Keratinocyte (primary cell): ENCODE data around the gene INPP5A. TPM values are rescaled to one million over a fixed set of nuclear protein-coding genes. Genes with fewer than 3 reads are reported as not detected.
"Not testable (repeated sequence)": the region's sequence is repeated elsewhere in the genome, so short reads cannot be mapped to it uniquely, and the experiment has no call there.

Experiments used
- DNase-seq: peaks from one replicate; pipeline ENCODE4 v3.0.0-alpha.2; 2011; ENCODE audit warnings: low read depth, missing footprints, low spot score
- FAIRE-seq: peaks from 2 replicates; lab custom pipeline; 2011; peaks lifted over from hg19 to GRCh38; lab: Jason Lieb, UNC
- H2AFZ ChIP-seq: 2 replicates; pipeline ENCODE4 v1.6.0; 2012; ENCODE audit warnings: low read length, control low read depth, inconsistent platforms; ENCODE audit not compliant: control insufficient read depth
- H3K27ac ChIP-seq: 2 replicates; pipeline ENCODE4 v1.5.1; 2011; ENCODE audit warnings: low read length; ENCODE audit not compliant: control insufficient read depth, insufficient read depth
- H3K27me3 ChIP-seq: 3 replicates; pipeline ENCODE4 v1.6.0; 2011; ENCODE audit warnings: low read length; ENCODE audit not compliant: control insufficient read depth, insufficient read depth; ENCODE audit errors: extremely low read depth
- H3K36me3 ChIP-seq, 2 experiments: 2 replicates in 1 of 2; 3 replicates in 1 of 2; pipeline ENCODE4 v1.5.1; 2011; ENCODE audit warnings: low read length in 2 of 2, mild to moderate bottlenecking in 1 of 2; ENCODE audit not compliant: control insufficient read depth in 2 of 2, insufficient read depth in 2 of 2; ENCODE audit errors: extremely low read depth in 1 of 2
- H3K4me1 ChIP-seq: 3 replicates; pipeline ENCODE4 v1.5.1; 2011; ENCODE audit warnings: low read length; ENCODE audit not compliant: control insufficient read depth, insufficient read depth; ENCODE audit errors: extremely low read depth
- H3K4me2 ChIP-seq: 3 replicates; pipeline ENCODE4 v1.6.0; 2011; ENCODE audit warnings: low read depth, low read length; ENCODE audit not compliant: control insufficient read depth, insufficient read depth; ENCODE audit errors: extremely low read depth
- H3K4me3 ChIP-seq, 3 experiments: fragments of 200-600 bp in 1 of 3; sonication (generic) in 1 of 3; 2 replicates in 2 of 3; 3 replicates in 1 of 3; pipeline ENCODE4 v1.5.1; 2011 to 2016; ENCODE audit warnings: low read length in 3 of 3, mild to moderate bottlenecking in 3 of 3, control low read depth in 2 of 3, inconsistent platforms in 1 of 3, low read depth in 1 of 3, mixed read lengths in 1 of 3, mixed run types in 1 of 3, moderate library complexity in 1 of 3; ENCODE audit not compliant: control insufficient read depth in 2 of 3, insufficient read depth in 2 of 3; ENCODE audit errors: extremely low read depth in 1 of 3
- H3K79me2 ChIP-seq: 2 replicates; pipeline ENCODE4 v1.6.0; 2012; ENCODE audit warnings: low read length; ENCODE audit not compliant: control insufficient read depth, insufficient read depth
- H3K9ac ChIP-seq: 3 replicates; pipeline ENCODE4 v1.6.0; 2011; ENCODE audit warnings: low read length; ENCODE audit not compliant: control insufficient read depth, insufficient read depth; ENCODE audit errors: extremely low read depth
- H3K9me1 ChIP-seq: 3 replicates; pipeline ENCODE4 v1.6.0; 2011; ENCODE audit warnings: low read length; ENCODE audit not compliant: control insufficient read depth, insufficient read depth; ENCODE audit errors: extremely low read depth
- H3K9me3 ChIP-seq: 2 replicates; pipeline ENCODE4 v1.5.1; 2012; ENCODE audit warnings: low read depth, low read length; ENCODE audit not compliant: control insufficient read depth
- H4K20me1 ChIP-seq: 3 replicates; pipeline ENCODE4 v1.6.0; 2011; ENCODE audit warnings: low read length; ENCODE audit not compliant: control insufficient read depth, insufficient read depth; ENCODE audit errors: extremely low read depth
- CTCF ChIP-seq, 3 experiments: IDR thresholded peaks in 1 of 3; conservative IDR thresholded peaks in 1 of 3; optimal IDR thresholded peaks in 1 of 3; 2 replicates in 2 of 3; 3 replicates in 1 of 3; pipeline versions ENCODE3 to v1.5.1; 2011; ENCODE audit warnings: low read length in 3 of 3, mild to moderate bottlenecking in 3 of 3, moderate library complexity in 2 of 3, control low read depth in 1 of 3, inconsistent platforms in 1 of 3; ENCODE audit not compliant: insufficient read depth in 2 of 3; ENCODE audit errors: extremely low read depth in 1 of 3
- EZH2 ChIP-seq: IDR thresholded peaks from one replicate; pipeline ENCODE4 v1.6.1; 2012; ENCODE audit warnings: inconsistent platforms, mild to moderate bottlenecking, low read length, moderate library complexity
- dilution Hi-C: fragments of 300-500 bp; cut with MboI; formaldehyde crosslinking; loops from one replicate; pipeline ENCODE4 v1.7.0; 2020; ENCODE audit warnings: low sequenced_read_pairs; ENCODE audit not compliant: extremely low pct_ligation_motif_present
- polyA plus RNA-seq, 5 experiments: library from polyadenylated mRNA; depleted of rRNA in 3 of 5; stranded (reverse) in 3 of 5; stranded (forward) in 1 of 5; unstranded in 1 of 5; fragments of >200 nt; gene quantifications; 1 replicate in 1 of 5; 2 replicates in 3 of 5; 3 replicates in 1 of 5; pipeline versions ENCODE4 v1.2.1 to v1.2.3, GENCODE V29; 2011 to 2012; ENCODE audit warnings: missing spikeins in 2 of 5, low read depth in 1 of 5, low replicate concordance in 1 of 5

The INPP5A gene
- polyA plus RNA-seq, 1 donor (not counting 4 experiments of a cell fraction or from before 2014, with no cell fraction given), result 11.2 TPM

DNA sequence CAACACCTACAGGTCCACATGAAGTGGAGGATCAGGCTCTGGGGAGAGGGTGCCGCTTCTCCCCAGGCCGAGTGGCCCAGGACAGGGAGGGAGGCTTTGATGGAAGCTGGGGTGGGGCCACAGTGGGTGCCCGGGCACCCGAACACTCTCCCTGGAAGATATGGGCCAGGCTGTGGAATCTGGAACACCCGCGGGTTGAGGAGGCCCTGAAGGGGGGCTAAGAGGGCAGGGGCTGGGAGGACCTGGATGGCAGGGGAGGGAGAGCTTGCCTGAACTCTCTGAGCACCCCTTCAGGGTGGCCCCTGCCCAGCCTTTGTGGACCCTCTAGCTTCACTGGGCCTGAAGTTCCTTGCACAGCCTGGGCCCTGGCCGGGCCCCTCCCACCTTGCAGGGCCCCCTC lies 252.9 kb downstream of the INPP5A start:
- dilution Hi-C loops, result no loop called here
- Histone ChIP-seq H3K27me3 (peaks cover 54% of the 10 kb centered on the region), H3K4me1 (no peaks in the 10 kb centered on the region)

DNA sequence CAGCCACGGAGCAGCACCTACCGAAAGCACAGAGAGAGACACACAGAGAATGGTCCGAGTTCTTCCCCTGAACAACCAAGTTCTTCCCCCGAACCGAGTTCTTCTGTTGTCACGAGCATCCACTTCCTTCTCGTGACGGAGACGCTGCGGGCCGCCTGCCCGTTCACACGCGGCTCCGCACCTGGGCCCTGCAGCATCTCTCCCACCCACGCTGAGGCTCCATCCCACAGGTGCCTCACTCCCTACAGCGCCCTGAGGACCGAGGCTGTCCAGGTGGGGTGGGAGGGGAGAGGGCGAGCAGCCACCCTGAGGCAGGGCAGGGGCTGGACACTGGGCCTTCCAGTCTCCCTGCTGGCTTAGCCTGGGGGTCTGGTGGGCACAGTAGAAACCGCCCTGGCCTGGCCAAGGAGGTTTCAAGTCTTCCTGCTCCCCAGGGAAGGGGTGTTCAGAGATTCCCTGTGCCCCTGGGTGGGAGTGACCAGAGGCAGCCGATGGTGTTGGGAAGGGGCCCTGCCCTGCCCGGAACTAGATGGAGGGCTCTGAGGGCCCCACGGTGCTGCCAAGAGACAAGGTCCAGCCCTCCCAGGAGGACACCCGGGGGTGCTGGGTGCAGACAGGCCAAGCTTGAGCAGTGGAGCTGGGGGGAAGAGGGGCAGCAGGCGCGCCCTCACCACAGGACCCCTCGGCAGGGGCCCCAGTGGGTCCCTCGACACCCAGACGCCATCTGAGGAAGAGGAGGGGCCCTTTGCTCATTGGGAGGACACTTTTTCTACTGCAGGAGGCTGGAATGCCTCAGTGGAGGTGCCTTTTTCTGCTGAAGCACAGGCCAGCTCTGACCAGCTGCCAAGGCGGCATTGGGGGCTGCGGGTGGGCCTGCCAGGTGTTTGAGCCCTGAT lies 253.6 kb downstream of the INPP5A start:
- Histone ChIP-seq H3K4me2 (no peak overlapping the region), H4K20me1 (no peaks in the 10 kb centered on the region), H3K79me2 (no peaks in the 10 kb centered on the region), H3K9me1 (no peaks in the 10 kb centered on the region), H3K9me3 (no peaks in the 10 kb centered on the region), H3K4me1 (no peaks in the 10 kb centered on the region), H2AFZ (no peak overlapping the region), H3K4me3 (no peak overlapping the region), H3K27ac (no peak overlapping the region), H3K36me3 (no peaks in the 10 kb centered on the region), H3K27me3 (peaks cover 54% of the 10 kb centered on the region), H3K9ac (no peak overlapping the region)
- DNase-seq, result no peak
- no peak for TF ChIP-seq EZH2
- no peak for TF ChIP-seq CTCF (optimal IDR thresholded peaks at IDR 0.05 in 1 of 3, IDR thresholded peaks at IDR 0.05 in 1 of 3, conservative IDR thresholded peaks at IDR 0.05 in 1 of 3; ENCODE audit: extremely low read depth in 1 of 3, insufficient read depth in 2 of 3, low read length in 3 of 3)
- dilution Hi-C loops, result no loop called here
- no peak for FAIRE-seq

More for the DNA sequence above, 252.9 kb downstream of the INPP5A start:
- DNase-seq (no peak), FAIRE-seq (no peak)
- no peak overlapping the region for H3K4me3 ChIP-seq
- H3K9ac ChIP-seq, result no peak overlapping the region
- no peak overlapping the region for H2AFZ ChIP-seq
- no peak overlapping the region for H3K4me2 ChIP-seq
- H3K36me3 ChIP-seq, result no peaks in the 10 kb centered on the region
- no peak overlapping the region for H3K27ac ChIP-seq
- no peaks in the 10 kb centered on the region for H3K9me3 ChIP-seq
- no peak for TF ChIP-seq EZH2
- TF ChIP-seq CTCF (optimal IDR thresholded peaks at IDR 0.05 in 1 of 3, IDR thresholded peaks at IDR 0.05 in 1 of 3, conservative IDR thresholded peaks at IDR 0.05 in 1 of 3; ENCODE audit: extremely low read depth in 1 of 3, insufficient read depth in 2 of 3, low read length in 3 of 3), result no peak
- H3K9me1 ChIP-seq, result no peaks in the 10 kb centered on the region
- H4K20me1 ChIP-seq, result no peaks in the 10 kb centered on the region
- H3K79me2 ChIP-seq, result no peaks in the 10 kb centered on the region

DNA sequence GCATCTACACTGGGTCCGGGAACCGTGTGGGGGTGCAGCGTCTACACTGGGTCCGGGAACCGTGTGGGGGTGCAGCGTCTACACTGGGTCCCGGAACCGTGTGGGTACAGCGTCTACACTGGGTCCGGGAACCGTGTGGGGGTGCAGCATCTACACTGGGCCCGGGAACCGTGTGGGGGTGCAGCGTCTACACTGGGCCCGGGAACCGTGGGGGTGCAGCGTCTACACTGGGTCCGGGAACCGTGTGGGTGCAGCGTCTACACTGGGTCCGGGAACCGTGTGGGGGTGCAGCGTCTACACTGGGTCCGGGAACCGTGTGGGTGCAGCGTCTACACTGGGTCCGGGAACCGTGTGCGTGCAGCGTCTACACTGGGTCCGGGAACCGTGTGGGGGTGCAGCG lies 254.5 kb downstream of the INPP5A start:
- H3K4me1 ChIP-seq, FAIRE-seq, H3K4me3 ChIP-seq, H3K9me3 ChIP-seq, dilution Hi-C loops, H3K9ac ChIP-seq, H4K20me1 ChIP-seq, H3K79me2 ChIP-seq, H3K36me3 ChIP-seq, DNase-seq, H3K9me1 ChIP-seq, H3K4me2 ChIP-seq, H3K27ac ChIP-seq, H2AFZ ChIP-seq: not testable (repeated sequence)
- peaks cover 46% of the 10 kb centered on the region for H3K27me3 ChIP-seq
